Thoracic aorta (tissue), 2 donors: ENCODE results near the gene L1CAM. TPM values are rescaled to one million over a fixed set of nuclear protein-coding genes. Genes with fewer than 3 reads are reported as not detected.
A peak's percentile ranks its signal among the peaks of the same experiment; 100 is the strongest.

ENCODE experiments used
- ATAC-seq: fragments of 150-250 bp; one replicate; pipeline ENCODE4 v1.8.0; 2017; ENCODE audit warnings: low read depth; ENCODE audit not compliant: insufficient number of reproducible peaks, low FRiP score
- DNase-seq: peaks from one replicate; pipeline ENCODE4 v3.0.0-alpha.2; 2020; ENCODE audit warnings: low spot score
- H3K27ac ChIP-seq, 2 donors: fragments of 200-600 bp; sonication (generic); 1 replicate in 1 of 2; 2 replicates in 1 of 2; pipeline ENCODE4 v1.5.1; 2016; ENCODE audit warnings: mild to moderate bottlenecking in 2 of 2, moderate library complexity in 2 of 2
- H3K27me3 ChIP-seq: fragments of 200-600 bp; sonication (generic); replicated peaks from 2 replicates; pipeline ENCODE4 v1.6.0; 2016; ENCODE audit warnings: mild to moderate bottlenecking; ENCODE audit not compliant: insufficient read depth
- H3K36me3 ChIP-seq: fragments of 200-600 bp; sonication (generic); one replicate; pipeline ENCODE4 v1.5.1; 2016
- H3K4me1 ChIP-seq, 2 donors: fragments of 200-600 bp; sonication (generic); 1 replicate in 1 of 2; 2 replicates in 1 of 2; pipeline versions ENCODE4 v1.5.1 to v1.6.0; 2016; ENCODE audit warnings: low read depth in 2 of 2, mild to moderate bottlenecking in 1 of 2; ENCODE audit not compliant: control insufficient read depth in 1 of 2
- H3K4me3 ChIP-seq: fragments of 200-600 bp; sonication (generic); 2 replicates; pipeline ENCODE4 v1.5.1; 2016; ENCODE audit warnings: mild to moderate bottlenecking
- H3K9me3 ChIP-seq: fragments of 200-600 bp; sonication (generic); 2 replicates; pipeline ENCODE4 v1.5.1; 2016
- CTCF ChIP-seq: fragments of 200-600 bp; sonication (generic); IDR thresholded peaks from one replicate; pipeline ENCODE4 v1.5.1; 2019; ENCODE audit warnings: antibody characterized with exemption
- total RNA-seq, 2 donors: library from RNA; depleted of rRNA; stranded (reverse); fragments of >200 nt; gene quantifications; one replicate each; pipeline versions ENCODE4 v1.1.0 to v1.2.3, GENCODE V29; 2016

L1CAM gene
- total RNA-seq, 2 donors from 2014 or later = 1.1 to 18.3 TPM

- Histone ChIP-seq H3K4me1 (peaks cover 0 to 15% of the 10 kb centered on the region in 2 donors), H3K36me3 (peaks cover 6% of the 10 kb centered on the region), H3K9me3 (no peaks in the 10 kb centered on the region), H3K27me3 (no peaks in the 10 kb centered on the region), H3K27ac (no peak overlapping the region), H3K4me3 (peak overlapping the region; percentile 42)
- ATAC-seq = no peak
- no peak for DNase-seq
- TF ChIP-seq CTCF = no peak
Observed at GRCh38 chrX:153928846-153929245, 42.9 kb upstream of the L1CAM start.

GRCh38 chrX:153927922-153928760, 42.2 kb upstream of the L1CAM start:
- Histone ChIP-seq H3K4me1 (peaks cover 0 to 10% of the 10 kb centered on the region in 2 donors), H3K9me3 (no peaks in the 10 kb centered on the region), H3K4me3 (peak overlapping the region; percentile 85), H3K27me3 (no peaks in the 10 kb centered on the region), H3K36me3 (peaks cover 6% of the 10 kb centered on the region), H3K27ac (peak overlapping the region; percentile 92 to 96)
- no peak for TF ChIP-seq CTCF
- ATAC-seq = peak; percentile 78
- peak; percentile 76 for DNase-seq

- Histone ChIP-seq H3K36me3 (peaks cover 6% of the 10 kb centered on the region), H3K27ac (peak overlapping the region; percentile 92 to 96), H3K4me1 (peaks cover 0 to 10% of the 10 kb centered on the region in 2 donors), H3K9me3 (no peaks in the 10 kb centered on the region), H3K4me3 (peak overlapping the region; percentile 85), H3K27me3 (no peaks in the 10 kb centered on the region)
- no peak for TF ChIP-seq CTCF
- ATAC-seq (peak; percentile 4), DNase-seq (no peak)
Observed at GRCh38 chrX:153927672-153927921, 41.6 kb upstream of the L1CAM start.

GRCh38 chrX:153926858-153927671, 41.1 kb upstream of the L1CAM start:
- no peak for DNase-seq
- peaks cover 0 to 10% of the 10 kb centered on the region in 2 donors for H3K4me1 ChIP-seq

More at GRCh38 chrX:153926858-153927671, 41.1 kb upstream of the L1CAM start:
- Histone ChIP-seq H3K27me3 (no peaks in the 10 kb centered on the region), H3K9me3 (no peaks in the 10 kb centered on the region), H3K36me3 (peaks cover 6% of the 10 kb centered on the region), H3K27ac (peak overlapping the region; percentile 92 to 96), H3K4me3 (peak overlapping the region; percentile 85)
- TF ChIP-seq CTCF = no peak
- ATAC-seq = no peak
